Stimulated activated CD4-positive, alpha-beta T cell treated with anti-CD3 and anti-CD28 coated beads, Interleukin-2, amount 100 ng/mL, for 4 hours (primary cell): ENCODE measurements around the gene CLDN6.

Source experiments
- DNase-seq: peaks from one replicate; pipeline ENCODE4 v3.0.0-alpha.2; 2020; ENCODE audit warnings: low read depth

CLDN6 gene

GRCh38 chr16:3013491-3013951, 4.5 kb downstream of the CLDN6 start:
- no peak for DNase-seq

- DNase-seq: no peak
Observed at GRCh38 chr16:3012828-3013420, 5.1 kb downstream of the CLDN6 start, which contains the start of gene CLDN9. CLDN9 (plus strand) TSS chr16:3012923; CDS start chr16:3013363, 440 bp downstream.

- no peak for DNase-seq
Observed at GRCh38 chr16:3012246-3012645, 5.7 kb downstream of the CLDN6 start.

- DNase-seq: no peak
Observed at GRCh38 chr16:3010510-3010909, 7.5 kb downstream of the CLDN6 start.

GRCh38 chr16:3009568-3010390, 8.2 kb downstream of the CLDN6 start:
- DNase-seq: no peak

- no peak for DNase-seq
Observed at GRCh38 chr16:3008690-3009037, 9.3 kb downstream of the CLDN6 start.

- no peak for DNase-seq
Observed at GRCh38 chr16:3007957-3008689, 9.9 kb downstream of the CLDN6 start.

GRCh38 chr16:3007059-3007956, 10.7 kb downstream of the CLDN6 start:
- DNase-seq: no peak

- DNase-seq: no peak
Observed at GRCh38 chr16:3004781-3005284, 13.2 kb downstream of the CLDN6 start.

- DNase-seq: no peak
Observed at GRCh38 chr16:3004319-3004718, 13.7 kb downstream of the CLDN6 start.

- peak; percentile 95 for DNase-seq
Observed at GRCh38 chr16:3003582-3004270, 14.3 kb downstream of the CLDN6 start.

GRCh38 chr16:3001316-3001715, 16.7 kb downstream of the CLDN6 start:
- no peak for DNase-seq

- no peak for DNase-seq
Observed at GRCh38 chr16:3000540-3000939, 17.4 kb downstream of the CLDN6 start.

GRCh38 chr16:2999929-3000328, 18.1 kb downstream of the CLDN6 start:
- DNase-seq: no peak

- no peak for DNase-seq
Observed at GRCh38 chr16:2996298-2996697, 21.7 kb downstream of the CLDN6 start.

- no peak for DNase-seq
Observed at GRCh38 chr16:2992383-2993081, 25.5 kb downstream of the CLDN6 start.

- DNase-seq: no peak
Observed at GRCh38 chr16:2991566-2992261, 26.3 kb downstream of the CLDN6 start.

GRCh38 chr16:2990891-2991290, 27.1 kb downstream of the CLDN6 start:
- DNase-seq: no peak

GRCh38 chr16:2988590-2989099, 29.3 kb downstream of the CLDN6 start:
- no peak for DNase-seq

- DNase-seq: no peak
Observed at GRCh38 chr16:2987833-2988232, 30.1 kb downstream of the CLDN6 start.
